GM12878 (cell line): Measurements from ENCODE around the gene TLNRD1.

ENCODE experiments used
- BCLAF1 ChIP-seq: fragments of 450-650 bp; IDR thresholded peaks from 2 replicates; pipeline ENCODE4 v1.6.1; 2017; ENCODE audit warnings: antibody characterized with exemption, mild to moderate bottlenecking, moderate library complexity
- CBX5 ChIP-seq: sonication (generic); IDR thresholded peaks from 2 replicates; pipeline ENCODE4 v1.6.1; 2016; ENCODE audit warnings: low read depth, moderate library complexity, mild to moderate bottlenecking, inconsistent platforms

- TF ChIP-seq CBX5 = no peak
- TF ChIP-seq BCLAF1 = no peak
These were observed 11.6 kb upstream of the TLNRD1 start for GRCh38 chr15:80989081-80989517.
